HepG2 (cell line): ENCODE data around the gene INTS12. TPM values are rescaled to one million over a fixed set of nuclear protein-coding genes. Genes with fewer than 3 reads are reported as not detected.
A peak's percentile ranks its signal among the peaks of the same experiment; 100 is the strongest.

Source experiments
- GABPB1 ChIP-seq: IDR thresholded peaks from 2 replicates; pipeline ENCODE4 v1.6.1; 2016; ENCODE audit warnings: mild to moderate bottlenecking, missing genetic modification reagents, moderate library complexity, missing compliant biosample characterization
- KAT7 ChIP-seq: IDR thresholded peaks from 2 replicates; pipeline ENCODE4 v1.6.1; 2018; ENCODE audit warnings: borderline replicate concordance, missing compliant biosample characterization
- MBD4 ChIP-seq: IDR thresholded peaks from 2 replicates; pipeline ENCODE4 v1.6.1; 2012; ENCODE audit warnings: low read length, inconsistent platforms, borderline replicate concordance
- SIX4 ChIP-seq: sonication (generic); formaldehyde crosslinking; IDR thresholded peaks from 2 replicates; pipeline ENCODE4 v1.4.0; 2020; ENCODE audit warnings: missing genetic modification reagents
- TOPORS ChIP-seq: sonication (generic); formaldehyde crosslinking; IDR thresholded peaks from 2 replicates; pipeline ENCODE4 v1.8.0; 2023; ENCODE audit warnings: mild to moderate bottlenecking, missing genetic modification reagents
- ZFP90 ChIP-seq: sonication (generic); formaldehyde crosslinking; IDR thresholded peaks from 2 replicates; pipeline ENCODE4 v1.8.0; 2022; ENCODE audit warnings: missing genetic modification reagents, mild to moderate bottlenecking, inconsistent platforms, borderline replicate concordance
- polyA plus RNA-seq, 8 experiments: library from polyadenylated mRNA; depleted of rRNA in 3 of 8; stranded (reverse) in 7 of 8; unstranded in 1 of 8; fragments of >200 nt; fragmentation: Illumina TruSeq in 4 of 8; extraction: Trizol in 4 of 8; gene quantifications; 2 replicates each; pipeline versions ENCODE4 v1.2.1 to v1.2.3, GENCODE V29; 2011 to 2016; ENCODE audit warnings: low read depth in 4 of 8, missing spikeins in 1 of 8, mixed read lengths in 1 of 8; ENCODE audit not compliant: insufficient read depth in 1 of 8
- total RNA-seq, 5 experiments: library from RNA; depleted of rRNA; stranded (reverse); fragments of >200 nt; fragmentation: Illumina TruSeq; extraction: Trizol; gene quantifications; 2 replicates each; pipeline ENCODE4 v1.2.3, GENCODE V29; 2016; ENCODE audit warnings: low read depth in 1 of 5
- TF ChIP-seq, protein P1 (sequence below), 2 experiments: sonication (generic) in 1 of 2; formaldehyde crosslinking in 1 of 2; IDR thresholded peaks; 2 replicates each; pipeline versions ENCODE4 v1.6.1 to v1.9.0; 2014 to 2022; ENCODE audit warnings: antibody characterized with exemption in 1 of 2, borderline replicate concordance in 1 of 2, inconsistent platforms in 1 of 2, low read depth in 1 of 2, missing genetic modification reagents in 1 of 2
- TF ChIP-seq, protein P2 (sequence below): fragments of 450-650 bp; IDR thresholded peaks from 2 replicates; pipeline ENCODE4 v1.6.1; 2017
- TF ChIP-seq, protein P3 (sequence below): sonication (generic); formaldehyde crosslinking; IDR thresholded peaks from 2 replicates; pipeline ENCODE4 v1.5.0; 2020; ENCODE audit warnings: mild to moderate bottlenecking, missing genetic modification reagents
- TF ChIP-seq, protein P4 (sequence below): sonication (generic); formaldehyde crosslinking; IDR thresholded peaks from 2 replicates; pipeline ENCODE4 v1.5.0; 2020; ENCODE audit warnings: mild to moderate bottlenecking, low read depth, missing genetic modification reagents, borderline replicate concordance
- TF ChIP-seq, protein P5 (sequence below): IDR thresholded peaks from 2 replicates; pipeline ENCODE4 v1.6.1; 2016; ENCODE audit warnings: low read depth, missing genetic modification reagents, missing compliant biosample characterization

The INTS12 gene
- total and polyA plus RNA-seq, 2 of the 13 experiments (the other 11 are each of a cell fraction or from before 2014, with no cell fraction given) = 20.2 to 21.1 TPM

DNA sequence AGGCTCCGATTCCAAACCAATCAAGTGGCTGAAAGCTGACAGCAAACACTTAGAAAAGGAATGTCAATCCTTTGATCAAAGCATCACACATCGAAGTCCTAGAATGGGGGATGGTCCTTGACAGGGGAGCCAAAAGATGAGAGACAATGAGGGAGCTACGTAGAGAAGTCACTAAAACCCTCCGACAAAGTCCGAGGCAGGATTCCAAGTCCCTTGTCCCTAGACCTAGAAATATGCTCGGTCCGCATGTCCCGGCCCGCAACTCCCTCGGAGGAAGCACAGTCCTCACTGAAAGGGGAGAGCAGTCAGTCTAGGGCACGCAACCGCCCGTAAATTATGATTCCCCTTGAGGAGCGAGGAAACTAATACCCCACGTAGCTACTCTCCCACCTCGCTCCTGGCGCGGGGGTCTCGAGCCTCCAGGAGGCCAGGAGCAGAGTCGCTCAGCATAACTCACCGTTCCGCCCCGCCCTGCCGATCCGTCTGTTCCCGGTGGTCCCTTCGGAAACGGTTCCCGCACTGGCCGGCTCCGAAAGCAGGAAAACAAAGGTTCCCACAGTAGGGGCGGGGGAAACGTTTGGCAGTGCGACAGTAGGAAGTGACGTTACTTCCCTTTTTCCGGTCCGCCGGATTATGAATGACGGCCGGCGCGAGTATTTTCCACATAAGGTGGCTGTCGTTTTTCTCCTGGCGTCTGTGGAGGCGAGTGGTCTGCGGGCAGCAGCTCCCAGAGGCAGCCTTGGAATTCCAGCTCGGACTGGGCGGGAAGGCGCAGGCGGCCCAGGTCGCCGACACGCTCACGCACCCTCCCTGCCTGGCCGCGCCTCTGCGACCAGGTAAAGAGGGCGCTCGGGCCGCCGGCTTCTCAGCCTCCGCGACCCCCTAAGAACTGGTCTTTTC lies at the start of gene INTS12, which contains the start of gene GSTCD (continued):
- TF ChIP-seq, protein P1, sequence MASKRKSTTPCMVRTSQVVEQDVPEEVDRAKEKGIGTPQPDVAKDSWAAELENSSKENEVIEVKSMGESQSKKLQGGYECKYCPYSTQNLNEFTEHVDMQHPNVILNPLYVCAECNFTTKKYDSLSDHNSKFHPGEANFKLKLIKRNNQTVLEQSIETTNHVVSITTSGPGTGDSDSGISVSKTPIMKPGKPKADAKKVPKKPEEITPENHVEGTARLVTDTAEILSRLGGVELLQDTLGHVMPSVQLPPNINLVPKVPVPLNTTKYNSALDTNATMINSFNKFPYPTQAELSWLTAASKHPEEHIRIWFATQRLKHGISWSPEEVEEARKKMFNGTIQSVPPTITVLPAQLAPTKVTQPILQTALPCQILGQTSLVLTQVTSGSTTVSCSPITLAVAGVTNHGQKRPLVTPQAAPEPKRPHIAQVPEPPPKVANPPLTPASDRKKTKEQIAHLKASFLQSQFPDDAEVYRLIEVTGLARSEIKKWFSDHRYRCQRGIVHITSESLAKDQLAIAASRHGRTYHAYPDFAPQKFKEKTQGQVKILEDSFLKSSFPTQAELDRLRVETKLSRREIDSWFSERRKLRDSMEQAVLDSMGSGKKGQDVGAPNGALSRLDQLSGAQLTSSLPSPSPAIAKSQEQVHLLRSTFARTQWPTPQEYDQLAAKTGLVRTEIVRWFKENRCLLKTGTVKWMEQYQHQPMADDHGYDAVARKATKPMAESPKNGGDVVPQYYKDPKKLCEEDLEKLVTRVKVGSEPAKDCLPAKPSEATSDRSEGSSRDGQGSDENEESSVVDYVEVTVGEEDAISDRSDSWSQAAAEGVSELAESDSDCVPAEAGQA (IDR thresholded peaks at IDR 0.05; ENCODE audit: low read depth) = peak; percentile 94
- TF ChIP-seq, protein P1 (CRISPR knock-in tag; IDR thresholded peaks at IDR 0.05; ENCODE audit: borderline replicate concordance) = 0 out of 2 replicates have a peak, but pooled peaks have one; percentile 41
- TF ChIP-seq KAT7 (CRISPR knock-in tag) = peak; percentile 99
- TF ChIP-seq TOPORS = peak; percentile 98
- TF ChIP-seq GABPB1 = peak; percentile 100
- TF ChIP-seq, protein P2, sequence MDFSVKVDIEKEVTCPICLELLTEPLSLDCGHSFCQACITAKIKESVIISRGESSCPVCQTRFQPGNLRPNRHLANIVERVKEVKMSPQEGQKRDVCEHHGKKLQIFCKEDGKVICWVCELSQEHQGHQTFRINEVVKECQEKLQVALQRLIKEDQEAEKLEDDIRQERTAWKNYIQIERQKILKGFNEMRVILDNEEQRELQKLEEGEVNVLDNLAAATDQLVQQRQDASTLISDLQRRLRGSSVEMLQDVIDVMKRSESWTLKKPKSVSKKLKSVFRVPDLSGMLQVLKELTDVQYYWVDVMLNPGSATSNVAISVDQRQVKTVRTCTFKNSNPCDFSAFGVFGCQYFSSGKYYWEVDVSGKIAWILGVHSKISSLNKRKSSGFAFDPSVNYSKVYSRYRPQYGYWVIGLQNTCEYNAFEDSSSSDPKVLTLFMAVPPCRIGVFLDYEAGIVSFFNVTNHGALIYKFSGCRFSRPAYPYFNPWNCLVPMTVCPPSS = no peak
- peak; percentile 71; the same call in 1 of the 2 replicates for TF ChIP-seq SIX4 (CRISPR knock-in tag)
- TF ChIP-seq, protein P3, sequence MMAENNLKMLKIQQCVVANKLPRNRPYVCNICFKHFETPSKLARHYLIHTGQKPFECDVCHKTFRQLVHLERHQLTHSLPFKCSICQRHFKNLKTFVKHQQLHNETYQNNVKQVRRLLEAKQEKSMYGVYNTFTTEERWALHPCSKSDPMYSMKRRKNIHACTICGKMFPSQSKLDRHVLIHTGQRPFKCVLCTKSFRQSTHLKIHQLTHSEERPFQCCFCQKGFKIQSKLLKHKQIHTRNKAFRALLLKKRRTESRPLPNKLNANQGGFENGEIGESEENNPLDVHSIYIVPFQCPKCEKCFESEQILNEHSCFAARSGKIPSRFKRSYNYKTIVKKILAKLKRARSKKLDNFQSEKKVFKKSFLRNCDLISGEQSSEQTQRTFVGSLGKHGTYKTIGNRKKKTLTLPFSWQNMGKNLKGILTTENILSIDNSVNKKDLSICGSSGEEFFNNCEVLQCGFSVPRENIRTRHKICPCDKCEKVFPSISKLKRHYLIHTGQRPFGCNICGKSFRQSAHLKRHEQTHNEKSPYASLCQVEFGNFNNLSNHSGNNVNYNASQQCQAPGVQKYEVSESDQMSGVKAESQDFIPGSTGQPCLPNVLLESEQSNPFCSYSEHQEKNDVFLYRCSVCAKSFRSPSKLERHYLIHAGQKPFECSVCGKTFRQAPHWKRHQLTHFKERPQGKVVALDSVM = peak; percentile 98
- TF ChIP-seq, protein P4, sequence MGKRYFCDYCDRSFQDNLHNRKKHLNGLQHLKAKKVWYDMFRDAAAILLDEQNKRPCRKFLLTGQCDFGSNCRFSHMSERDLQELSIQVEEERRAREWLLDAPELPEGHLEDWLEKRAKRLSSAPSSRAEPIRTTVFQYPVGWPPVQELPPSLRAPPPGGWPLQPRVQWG = no peak
- peak; percentile 88; the same call in 1 of the 2 replicates for TF ChIP-seq MBD4
- TF ChIP-seq ZFP90 (CRISPR knock-in tag) = peak; percentile 79; the same call in 1 of the 2 replicates
- TF ChIP-seq, protein P5, sequence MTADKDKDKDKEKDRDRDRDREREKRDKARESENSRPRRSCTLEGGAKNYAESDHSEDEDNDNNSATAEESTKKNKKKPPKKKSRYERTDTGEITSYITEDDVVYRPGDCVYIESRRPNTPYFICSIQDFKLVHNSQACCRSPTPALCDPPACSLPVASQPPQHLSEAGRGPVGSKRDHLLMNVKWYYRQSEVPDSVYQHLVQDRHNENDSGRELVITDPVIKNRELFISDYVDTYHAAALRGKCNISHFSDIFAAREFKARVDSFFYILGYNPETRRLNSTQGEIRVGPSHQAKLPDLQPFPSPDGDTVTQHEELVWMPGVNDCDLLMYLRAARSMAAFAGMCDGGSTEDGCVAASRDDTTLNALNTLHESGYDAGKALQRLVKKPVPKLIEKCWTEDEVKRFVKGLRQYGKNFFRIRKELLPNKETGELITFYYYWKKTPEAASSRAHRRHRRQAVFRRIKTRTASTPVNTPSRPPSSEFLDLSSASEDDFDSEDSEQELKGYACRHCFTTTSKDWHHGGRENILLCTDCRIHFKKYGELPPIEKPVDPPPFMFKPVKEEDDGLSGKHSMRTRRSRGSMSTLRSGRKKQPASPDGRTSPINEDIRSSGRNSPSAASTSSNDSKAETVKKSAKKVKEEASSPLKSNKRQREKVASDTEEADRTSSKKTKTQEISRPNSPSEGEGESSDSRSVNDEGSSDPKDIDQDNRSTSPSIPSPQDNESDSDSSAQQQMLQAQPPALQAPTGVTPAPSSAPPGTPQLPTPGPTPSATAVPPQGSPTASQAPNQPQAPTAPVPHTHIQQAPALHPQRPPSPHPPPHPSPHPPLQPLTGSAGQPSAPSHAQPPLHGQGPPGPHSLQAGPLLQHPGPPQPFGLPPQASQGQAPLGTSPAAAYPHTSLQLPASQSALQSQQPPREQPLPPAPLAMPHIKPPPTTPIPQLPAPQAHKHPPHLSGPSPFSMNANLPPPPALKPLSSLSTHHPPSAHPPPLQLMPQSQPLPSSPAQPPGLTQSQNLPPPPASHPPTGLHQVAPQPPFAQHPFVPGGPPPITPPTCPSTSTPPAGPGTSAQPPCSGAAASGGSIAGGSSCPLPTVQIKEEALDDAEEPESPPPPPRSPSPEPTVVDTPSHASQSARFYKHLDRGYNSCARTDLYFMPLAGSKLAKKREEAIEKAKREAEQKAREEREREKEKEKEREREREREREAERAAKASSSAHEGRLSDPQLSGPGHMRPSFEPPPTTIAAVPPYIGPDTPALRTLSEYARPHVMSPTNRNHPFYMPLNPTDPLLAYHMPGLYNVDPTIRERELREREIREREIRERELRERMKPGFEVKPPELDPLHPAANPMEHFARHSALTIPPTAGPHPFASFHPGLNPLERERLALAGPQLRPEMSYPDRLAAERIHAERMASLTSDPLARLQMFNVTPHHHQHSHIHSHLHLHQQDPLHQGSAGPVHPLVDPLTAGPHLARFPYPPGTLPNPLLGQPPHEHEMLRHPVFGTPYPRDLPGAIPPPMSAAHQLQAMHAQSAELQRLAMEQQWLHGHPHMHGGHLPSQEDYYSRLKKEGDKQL (CRISPR knock-in tag) = peak; percentile 72; the same call in 1 of the 2 replicates
